ENCODE measurements around the gene TENT4A.

TENT4A gene

GRCh38 chr5:6700685-6701355 lies 12.4 kb upstream of the TENT4A start:
- DNase-seq = no peak

GRCh38 chr5:6701491-6701890 lies 11.7 kb upstream of the TENT4A start:
- DNase-seq = no peak

- DNase-seq = no peak
Measured at GRCh38 chr5:6702633-6703032, 10.6 kb upstream of the TENT4A start.

DNA sequence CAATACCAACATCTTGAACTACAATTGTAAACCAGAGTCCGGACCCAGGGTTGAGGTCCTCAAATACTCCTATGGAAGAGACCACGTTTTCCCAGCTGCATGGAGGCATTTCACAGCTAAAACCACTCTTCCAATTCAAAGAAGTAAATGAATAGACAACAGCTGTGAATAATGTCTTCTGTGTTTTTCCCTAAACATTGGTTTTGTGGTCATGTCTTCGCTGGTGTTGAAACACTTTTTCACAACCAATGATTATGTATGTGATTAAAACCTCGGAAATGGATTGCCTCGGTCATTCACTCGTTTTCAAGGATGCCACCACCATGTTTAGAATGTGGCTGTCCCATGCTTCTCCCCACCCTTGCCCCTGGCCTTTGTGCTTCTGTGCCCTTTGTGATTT lies 9.4 kb upstream of the TENT4A start:
- DNase-seq = no peak

- no peak for DNase-seq
Measured at GRCh38 chr5:6704361-6704851, 8.8 kb upstream of the TENT4A start.

- no peak for DNase-seq
Measured at GRCh38 chr5:6705088-6705487, 8.1 kb upstream of the TENT4A start.

DNA sequence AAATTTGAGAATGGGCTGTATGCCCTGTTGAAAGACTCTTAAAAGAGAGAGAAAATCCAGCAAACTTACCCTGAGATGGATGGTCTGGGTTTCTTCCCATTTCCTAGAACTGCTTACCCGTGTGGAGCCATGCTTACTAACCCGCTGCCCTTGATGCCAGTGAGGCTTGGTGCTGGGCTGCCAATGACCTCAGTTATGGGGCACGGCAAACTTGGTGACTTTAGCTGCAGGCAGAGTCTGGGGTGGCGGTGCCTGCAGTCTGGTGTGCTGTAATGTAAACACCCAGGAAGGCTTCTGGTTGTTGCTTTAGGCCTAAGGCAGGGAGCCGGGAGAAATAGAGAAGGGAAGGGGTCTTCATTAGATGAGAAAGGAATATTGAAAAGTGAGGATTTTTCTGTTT lies 7.3 kb upstream of the TENT4A start:
- DNase-seq = no peak

GRCh38 chr5:6707852-6708251 lies 5.4 kb upstream of the TENT4A start:
- DNase-seq = no peak

DNA sequence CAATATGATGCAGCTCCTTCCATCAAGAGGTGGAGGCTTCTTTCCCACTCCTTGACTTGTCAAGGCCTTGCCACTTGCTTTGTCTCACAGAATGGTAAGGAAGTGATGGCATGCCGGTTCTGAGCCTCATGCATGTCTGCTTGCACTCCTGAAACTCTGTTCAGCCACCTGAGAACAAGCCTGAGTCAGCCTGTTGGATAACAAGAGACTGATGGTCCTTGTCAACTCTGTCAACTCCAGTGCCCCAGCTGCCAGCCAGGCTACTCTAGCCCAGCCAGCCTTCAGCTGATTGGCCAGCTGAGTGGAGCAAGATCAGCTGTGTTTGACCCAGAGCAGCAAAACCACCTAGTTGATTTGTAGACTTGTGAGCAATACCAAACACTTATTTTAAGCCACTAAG lies 4.4 kb upstream of the TENT4A start:
- DNase-seq = no peak

DNA sequence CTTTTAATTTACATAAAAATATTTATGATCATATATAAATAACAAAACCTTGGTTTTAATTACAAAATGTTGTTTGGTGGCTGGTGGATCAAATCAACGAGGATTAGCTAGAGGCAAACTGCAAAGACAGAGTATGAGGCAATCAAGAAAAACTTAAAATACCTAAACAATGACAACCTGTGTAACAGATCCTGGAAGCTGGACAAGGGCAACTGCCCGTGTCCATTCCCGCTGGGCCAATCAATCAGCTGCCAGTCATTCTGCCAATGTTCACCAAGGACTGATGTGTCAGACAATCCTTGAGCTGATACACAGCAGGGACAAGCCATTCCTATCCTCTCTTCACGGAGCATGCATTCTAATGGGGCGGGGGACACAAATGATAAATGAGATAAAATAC lies 3.2 kb upstream of the TENT4A start:
- DNase-seq = no peak

DNA sequence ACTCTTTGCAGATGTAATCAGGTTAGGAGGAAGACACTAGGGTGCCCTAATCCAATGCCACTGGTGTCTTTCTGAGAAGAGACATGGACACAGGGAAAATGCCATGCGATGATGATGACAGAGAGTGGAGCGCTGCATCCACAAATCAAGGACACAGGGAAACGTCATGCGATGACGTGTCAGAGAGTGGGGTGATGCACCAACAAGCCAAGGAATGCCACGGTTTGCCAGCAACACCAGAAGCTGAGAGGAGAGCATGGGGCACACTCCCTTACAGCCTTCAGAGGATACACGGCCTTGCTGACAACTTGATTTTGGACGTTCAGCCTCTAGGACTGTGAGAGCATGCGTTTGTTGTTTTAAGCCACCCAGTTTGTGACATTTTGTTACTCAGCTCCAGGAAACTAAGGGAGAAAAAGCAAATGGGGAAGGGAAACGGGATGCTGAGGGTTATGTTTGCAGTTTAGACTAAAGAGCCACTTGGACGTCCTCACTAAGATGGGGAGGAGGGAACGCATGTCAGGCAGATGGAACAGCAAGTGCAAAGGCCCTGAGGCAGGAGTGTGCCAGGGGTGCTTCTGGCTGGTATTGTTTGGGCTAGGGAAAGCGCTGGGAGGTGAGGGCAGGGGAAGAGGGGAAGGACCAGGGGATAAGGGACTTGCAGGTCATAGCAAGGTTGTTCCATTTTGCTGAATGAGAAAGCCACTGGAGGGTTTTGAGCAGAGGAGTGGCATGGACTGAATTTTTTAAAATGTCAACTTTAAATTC lies 2.5 kb upstream of the TENT4A start:
- DNase-seq = no peak

DNA sequence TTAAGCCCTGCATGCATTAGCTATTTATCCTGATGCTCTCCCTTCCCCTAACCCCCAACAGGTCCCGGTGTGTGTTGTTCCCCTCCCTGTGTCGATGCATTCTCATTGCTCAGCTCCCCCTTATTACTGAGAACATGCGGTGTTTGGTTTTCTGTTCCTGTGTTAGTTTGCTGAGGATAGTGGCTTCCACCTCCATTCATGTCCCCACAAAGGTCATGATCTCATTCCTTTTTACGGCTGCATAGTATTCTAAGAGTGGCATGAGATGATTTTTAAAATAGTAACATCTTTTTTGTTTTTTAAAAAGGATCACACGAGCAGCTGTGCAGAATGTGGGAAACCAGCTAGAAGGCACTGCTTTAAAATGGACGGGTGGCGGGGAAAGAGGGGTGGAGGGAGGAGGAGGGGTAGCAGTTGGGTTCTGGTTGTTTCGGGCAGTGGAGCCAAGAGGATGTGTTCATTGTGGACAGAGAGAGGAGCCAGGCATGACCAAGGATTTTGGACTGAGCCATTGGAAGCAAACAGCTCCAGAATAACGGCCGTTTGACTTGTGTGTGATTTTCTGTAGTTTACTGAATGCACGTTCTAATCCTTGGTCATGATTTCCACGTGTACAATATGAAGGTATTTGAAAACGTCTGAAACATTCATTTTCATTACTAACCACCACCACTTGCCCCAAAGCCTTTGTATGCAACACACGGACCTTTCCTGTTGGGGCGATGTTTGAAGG lies 1.7 kb upstream of the TENT4A start:
- DNase-seq = no peak

DNA sequence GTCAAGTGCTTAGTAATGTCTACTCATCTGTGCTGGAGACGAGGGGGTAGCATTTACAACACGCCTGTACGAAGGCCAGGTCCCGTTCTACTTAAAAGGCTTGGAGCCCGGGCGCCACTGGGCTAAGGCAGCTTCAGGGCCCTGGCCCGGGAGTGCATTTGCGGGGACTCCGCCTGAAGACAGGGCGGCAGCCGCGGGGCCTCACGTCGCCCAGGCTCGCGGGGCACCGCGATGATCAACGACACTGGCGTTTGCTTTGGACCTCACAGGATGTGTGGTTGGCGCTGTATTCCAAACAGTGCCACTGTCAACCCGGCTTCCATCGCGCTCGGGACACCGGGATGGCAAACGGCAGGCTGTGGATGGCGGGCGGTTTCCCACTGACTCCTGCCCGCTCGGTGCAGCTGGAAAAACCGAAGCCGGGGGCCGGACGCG lies 1.1 kb upstream of the TENT4A start:
- DNase-seq = peak; percentile 42

- peak; percentile 99 for DNase-seq
Measured at GRCh38 chr5:6712577-6713273, 507 bp upstream of the TENT4A start.

GRCh38 chr5:6714226-6715041 lies 1.2 kb downstream of the TENT4A start:
- DNase-seq = peak; percentile 24

GRCh38 chr5:6715271-6715670 lies 2.0 kb downstream of the TENT4A start:
- no peak for DNase-seq

DNA sequence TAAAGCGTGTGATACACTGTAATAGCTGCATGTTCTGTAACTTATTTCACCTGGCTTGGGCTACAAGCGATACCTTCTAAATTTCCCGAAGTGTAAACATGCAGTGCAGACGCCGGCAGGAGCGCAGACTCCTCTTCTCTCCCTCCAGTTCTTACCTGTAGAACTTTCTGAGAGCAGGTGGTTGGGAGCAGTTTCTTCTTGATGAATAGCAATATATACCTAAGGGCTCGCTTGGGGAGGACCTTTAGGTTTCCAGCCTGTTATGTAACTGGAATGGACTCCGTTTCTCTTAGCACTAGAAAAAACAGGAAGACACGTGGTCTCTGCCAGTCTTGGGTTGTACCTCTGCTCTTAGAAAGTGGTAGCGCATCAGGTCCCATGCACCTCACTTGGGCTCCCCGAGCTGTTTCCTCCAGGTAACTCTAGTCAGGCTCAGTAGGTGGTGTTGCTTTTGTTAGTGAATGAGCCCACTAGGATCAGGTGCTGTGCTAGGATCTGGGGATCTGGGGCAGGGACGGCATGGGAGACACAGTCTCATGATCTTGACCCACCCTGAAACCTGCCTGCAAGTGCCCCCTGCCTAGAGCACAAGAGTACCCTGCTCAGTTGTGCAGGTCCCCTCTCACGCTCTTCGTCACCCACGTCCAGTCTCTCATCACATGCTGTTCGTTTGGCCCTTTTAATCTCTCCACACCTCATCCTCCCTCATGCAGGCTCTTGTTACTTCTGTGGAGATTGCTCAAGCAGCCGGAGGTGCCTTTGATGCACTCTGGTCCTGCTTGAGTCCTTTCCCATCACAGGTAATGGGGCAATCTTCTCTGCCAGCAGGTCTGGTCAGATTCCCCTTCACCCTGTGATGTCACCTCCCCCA lies 2.8 kb downstream of the TENT4A start:
- peak; percentile 51 for DNase-seq

DNA sequence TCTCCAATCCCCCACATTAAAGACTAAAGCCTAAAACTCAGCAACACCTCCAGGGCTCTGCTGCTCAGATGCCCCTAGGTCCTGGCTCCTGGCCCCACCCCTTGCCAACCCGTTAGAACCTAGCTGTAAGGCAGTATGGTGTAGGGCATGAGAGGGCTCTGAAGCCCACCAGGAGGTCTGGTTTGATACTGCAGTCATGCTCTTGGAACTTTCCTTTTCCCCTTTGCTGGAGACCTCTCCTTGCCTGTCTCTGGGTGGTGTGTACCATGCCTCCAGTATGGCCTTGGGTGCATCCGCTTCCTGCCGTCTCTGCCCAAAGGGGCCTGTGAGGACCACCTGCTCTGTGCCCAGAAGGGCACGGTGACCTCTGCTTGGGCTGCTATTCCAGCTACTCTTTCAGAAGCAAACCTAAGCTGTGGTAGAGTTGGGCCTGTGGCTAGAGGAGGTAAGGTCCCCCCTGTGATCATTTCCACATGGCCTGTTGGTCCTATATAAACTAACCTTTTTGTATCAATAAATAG lies 3.5 kb downstream of the TENT4A start:
- no peak for DNase-seq

- DNase-seq = no peak
Measured at GRCh38 chr5:6717247-6717646, 4.0 kb downstream of the TENT4A start.

- no peak for DNase-seq
Measured at GRCh38 chr5:6717687-6718086, 4.5 kb downstream of the TENT4A start.

- no peak for DNase-seq
Measured at GRCh38 chr5:6718161-6718681, 5.0 kb downstream of the TENT4A start.
